ENCODE data around the gene THADA.
"Not testable (repeated sequence)": the region's sequence is repeated elsewhere in the genome, so short reads cannot be mapped to it uniquely, and the experiment has no call there.

Gene THADA

GRCh38 chr2:43190311-43191052 lies 405.4 kb downstream of the THADA start:
- Mint-ChIP-seq H3K4me1 (ENCODE audit: low read depth) (peaks cover 68% of the 10 kb centered on the region), H3K9me3 (ENCODE audit: low read depth) (no peaks in the 10 kb centered on the region), H3K4me3 (no peak overlapping the region), H3K27ac (no peak overlapping the region), H3K27me3 (no peaks in the 10 kb centered on the region), H3K36me3 (no peaks in the 10 kb centered on the region)

GRCh38 chr2:43189861-43190260 lies 406.0 kb downstream of the THADA start:
- H3K4me3 Mint-ChIP-seq; H3K27me3 Mint-ChIP-seq; H3K27ac Mint-ChIP-seq; H3K9me3 Mint-ChIP-seq (ENCODE audit: low read depth); H3K36me3 Mint-ChIP-seq: not testable (repeated sequence)
- peaks cover 69% of the 10 kb centered on the region for H3K4me1 Mint-ChIP-seq (ENCODE audit: low read depth)

- H3K9me3 Mint-ChIP-seq (ENCODE audit: low read depth), result no peaks in the 10 kb centered on the region
- H3K36me3 Mint-ChIP-seq, result no peaks in the 10 kb centered on the region
- H3K4me1 Mint-ChIP-seq (ENCODE audit: low read depth), result peaks cover 67% of the 10 kb centered on the region
- no peak overlapping the region for H3K4me3 Mint-ChIP-seq
- no peaks in the 10 kb centered on the region for H3K27me3 Mint-ChIP-seq
- H3K27ac Mint-ChIP-seq, result no peak overlapping the region
These were observed 407.1 kb downstream of the THADA start for GRCh38 chr2:43188561-43189386.

GRCh38 chr2:43186679-43187374 lies 409.0 kb downstream of the THADA start:
- H3K36me3 Mint-ChIP-seq, result no peaks in the 10 kb centered on the region
- H3K9me3 Mint-ChIP-seq (ENCODE audit: low read depth), result no peaks in the 10 kb centered on the region
- H3K4me1 Mint-ChIP-seq (ENCODE audit: low read depth), result peaks cover 51% of the 10 kb centered on the region
- H3K4me3 Mint-ChIP-seq, result no peak overlapping the region
- no peaks in the 10 kb centered on the region for H3K27me3 Mint-ChIP-seq
- H3K27ac Mint-ChIP-seq, result peak overlapping the region; percentile 77

GRCh38 chr2:43186321-43186678 lies 409.5 kb downstream of the THADA start:
- Mint-ChIP-seq H3K4me3 (no peak overlapping the region), H3K4me1 (ENCODE audit: low read depth) (peaks cover 49% of the 10 kb centered on the region), H3K36me3 (peaks cover 3% of the 10 kb centered on the region), H3K27ac (peak overlapping the region; percentile 77), H3K27me3 (no peaks in the 10 kb centered on the region), H3K9me3 (ENCODE audit: low read depth) (no peaks in the 10 kb centered on the region)

- Mint-ChIP-seq H3K27me3 (no peaks in the 10 kb centered on the region), H3K27ac (peak overlapping the region; percentile 61), H3K4me3 (peak overlapping the region; percentile 28), H3K4me1 (ENCODE audit: low read depth) (peaks cover 58% of the 10 kb centered on the region), H3K36me3 (peaks cover 5% of the 10 kb centered on the region), H3K9me3 (ENCODE audit: low read depth) (no peaks in the 10 kb centered on the region)
These were observed 410.7 kb downstream of the THADA start for GRCh38 chr2:43185146-43185545.

- H3K4me3 Mint-ChIP-seq, result peak overlapping the region; percentile 17
- H3K9me3 Mint-ChIP-seq (ENCODE audit: low read depth), result no peaks in the 10 kb centered on the region
- peaks cover 61% of the 10 kb centered on the region for H3K4me1 Mint-ChIP-seq (ENCODE audit: low read depth)
- H3K27ac Mint-ChIP-seq, result peak overlapping the region; percentile 71
- peaks cover 5% of the 10 kb centered on the region for H3K36me3 Mint-ChIP-seq
- no peaks in the 10 kb centered on the region for H3K27me3 Mint-ChIP-seq
These were observed 411.4 kb downstream of the THADA start for GRCh38 chr2:43184339-43184895.

GRCh38 chr2:43183743-43184142 lies 412.1 kb downstream of the THADA start:
- Mint-ChIP-seq H3K27ac (peak overlapping the region; percentile 46), H3K4me1 (ENCODE audit: low read depth) (peaks cover 65% of the 10 kb centered on the region), H3K36me3 (peaks cover 5% of the 10 kb centered on the region), H3K27me3 (no peaks in the 10 kb centered on the region), H3K9me3 (ENCODE audit: low read depth) (no peaks in the 10 kb centered on the region), H3K4me3 (no peak overlapping the region)

GRCh38 chr2:43180897-43181296 lies 414.9 kb downstream of the THADA start:
- H3K9me3 Mint-ChIP-seq (ENCODE audit: low read depth), result no peaks in the 10 kb centered on the region
- H3K36me3 Mint-ChIP-seq, result peaks cover 5% of the 10 kb centered on the region
- H3K4me3 Mint-ChIP-seq, result no peak overlapping the region
- no peaks in the 10 kb centered on the region for H3K27me3 Mint-ChIP-seq
- H3K27ac Mint-ChIP-seq, result peak overlapping the region; percentile 23
- peaks cover 70% of the 10 kb centered on the region for H3K4me1 Mint-ChIP-seq (ENCODE audit: low read depth)

All from activated naive CD8-positive, alpha-beta T cell (primary cell).